ENCODE data around the gene IGF2R.
"Not testable (repeated sequence)": the region's sequence is repeated elsewhere in the genome, so short reads cannot be mapped to it uniquely, and the experiment has no call there.

Gene IGF2R

DNA sequence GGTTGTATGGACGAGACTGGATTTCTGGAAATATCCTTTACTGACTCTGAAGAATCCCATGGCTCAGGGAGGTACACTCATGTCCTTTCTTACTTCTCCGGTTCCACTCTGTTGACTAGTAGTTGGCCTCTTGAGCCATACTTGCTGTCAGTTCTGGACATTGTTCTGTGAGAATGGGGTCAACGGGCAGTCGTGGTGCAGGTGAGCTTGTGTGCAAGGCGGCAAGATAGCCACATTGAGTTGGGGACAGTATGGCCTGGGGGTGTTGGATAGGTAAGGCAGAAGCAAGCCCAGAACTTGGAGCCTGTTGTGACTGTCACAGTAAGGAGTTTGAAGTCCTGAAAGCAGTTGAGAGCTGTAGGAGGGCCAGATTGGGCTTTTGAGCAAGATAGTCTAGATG, 139.2 kb downstream of the IGF2R start:
- DNase-seq (ENCODE audit: low read depth) = no peak
- H3K4me3 ChIP-seq (ENCODE audit: low read depth, low read length) = no peak overlapping the region

DNA sequence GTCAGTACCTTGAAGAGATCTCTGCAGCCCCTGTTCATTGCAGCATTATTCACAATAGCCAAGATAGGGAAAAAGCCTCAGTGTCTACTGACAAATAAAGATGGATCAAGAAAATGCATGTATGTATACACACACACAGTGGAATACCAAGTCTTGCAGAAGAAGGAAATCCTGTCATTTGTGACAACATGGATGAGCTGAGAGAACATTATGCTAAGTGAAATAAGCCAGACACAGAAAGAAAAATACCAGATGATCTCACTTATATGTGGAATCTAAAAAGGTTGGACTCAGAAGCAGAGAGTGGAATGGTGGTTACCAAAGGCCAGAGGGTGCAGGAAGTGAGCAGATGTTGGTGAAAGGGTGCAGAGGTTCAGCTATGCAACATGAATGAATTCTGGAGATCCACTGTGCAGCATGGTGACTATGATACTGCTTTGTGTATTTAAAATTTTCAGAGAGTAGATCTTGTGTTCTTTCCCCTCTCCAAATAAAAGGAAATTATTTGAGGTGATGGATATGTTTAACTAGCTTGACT, 141.8 kb downstream of the IGF2R start:
- peak; percentile 9 for DNase-seq (ENCODE audit: low read depth)
- no peak overlapping the region for H3K4me3 ChIP-seq (ENCODE audit: low read depth, low read length)

DNA sequence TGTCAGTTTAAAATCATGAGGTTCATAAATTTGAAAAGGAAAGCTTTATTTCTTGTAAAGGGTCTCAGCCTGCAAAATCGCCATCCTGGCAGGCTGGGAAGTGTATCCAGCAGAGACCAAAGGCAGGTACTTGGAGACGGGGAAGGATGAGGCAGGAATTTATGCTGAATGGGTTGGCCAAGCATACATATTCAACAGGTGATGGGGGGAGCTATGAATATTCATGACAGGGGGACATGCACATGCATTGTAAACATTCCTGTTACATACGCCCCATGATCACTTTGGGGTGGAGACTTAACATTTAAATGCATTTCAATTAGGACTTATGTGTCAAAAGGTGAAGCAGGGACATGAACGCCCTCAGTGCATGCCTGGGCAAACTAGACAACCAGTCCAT, 142.9 kb downstream of the IGF2R start:
- no peak for DNase-seq (ENCODE audit: low read depth)
- H3K4me3 ChIP-seq (ENCODE audit: low read depth, low read length) = no peak overlapping the region

DNA sequence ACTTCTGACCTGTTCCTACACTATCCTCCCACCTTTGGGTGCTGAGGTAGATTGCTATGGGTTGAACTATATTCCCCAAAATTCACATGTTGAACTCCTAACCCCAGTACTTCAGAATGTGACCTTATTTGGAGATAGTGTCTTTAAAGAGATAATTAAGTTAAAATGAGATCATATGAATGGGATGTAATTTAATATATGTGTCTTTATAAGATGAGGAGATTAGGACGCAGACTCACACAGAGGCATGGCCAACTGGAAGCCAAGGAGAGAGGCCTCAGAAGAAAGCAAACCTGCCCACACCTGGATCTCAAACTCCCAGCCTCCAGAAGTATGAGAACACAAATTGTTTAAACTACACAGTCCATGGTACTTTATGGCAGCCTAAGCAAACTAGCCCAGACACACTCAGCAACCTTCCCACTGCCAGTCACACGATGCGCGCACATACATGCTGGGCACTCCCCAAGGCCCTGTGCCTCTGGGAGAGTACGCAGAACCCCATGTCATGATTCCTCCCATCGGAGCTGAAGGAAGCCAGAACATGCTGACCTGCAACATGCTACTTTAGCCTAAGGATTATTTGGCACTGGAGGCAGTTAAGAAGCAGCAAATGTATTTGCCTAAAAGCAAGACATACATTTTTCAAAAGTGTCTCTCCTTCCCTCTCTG, 143.9 kb downstream of the IGF2R start:
- DNase-seq (ENCODE audit: low read depth) = no peak
- H3K4me3 ChIP-seq (ENCODE audit: low read depth, low read length) = no peak overlapping the region

DNA sequence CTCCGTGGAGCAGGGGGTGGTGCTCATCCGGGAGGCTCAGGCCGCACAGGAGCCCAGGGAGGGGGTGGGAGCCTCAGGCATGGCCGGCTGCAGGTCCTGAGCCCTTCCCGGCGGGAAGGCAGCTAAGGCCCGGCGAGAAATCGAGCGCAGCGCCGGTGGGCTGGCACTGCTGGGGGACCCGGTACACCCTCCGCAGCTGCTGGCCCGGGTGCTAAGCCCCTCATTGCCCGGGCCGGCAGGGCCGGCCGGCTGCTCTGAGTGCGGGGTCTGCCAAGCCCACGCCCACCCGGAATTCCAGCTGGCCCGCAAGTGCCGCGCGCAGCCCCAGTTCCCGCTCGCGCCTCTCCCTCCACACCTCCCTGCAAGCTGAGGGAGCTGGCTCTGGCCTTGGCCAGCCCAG, 145.7 kb downstream of the IGF2R start:
- not testable (repeated sequence) for DNase-seq (ENCODE audit: low read depth); H3K4me3 ChIP-seq (ENCODE audit: low read depth, low read length)

DNA sequence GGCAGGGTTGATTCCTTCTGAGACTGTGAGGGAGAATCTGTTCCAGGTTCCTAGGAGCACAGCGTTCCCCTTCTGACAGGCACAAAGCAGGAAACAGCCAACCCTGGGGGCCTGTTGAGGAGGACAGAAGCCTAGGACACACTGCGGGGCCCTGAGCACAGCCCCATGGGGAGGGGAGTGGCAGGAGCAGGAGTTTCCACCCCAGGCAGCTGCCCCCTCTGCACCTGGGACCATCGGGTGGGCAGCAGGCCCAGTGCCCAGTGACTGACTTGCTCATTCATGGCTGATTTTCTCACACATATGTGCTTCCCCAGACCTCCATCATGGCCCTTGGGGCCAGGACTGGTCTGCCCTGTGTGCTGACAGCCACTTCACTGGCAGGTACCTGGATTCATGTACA, 146.5 kb downstream of the IGF2R start:
- H3K4me3 ChIP-seq (ENCODE audit: low read depth, low read length) = no peak overlapping the region
- no peak for DNase-seq (ENCODE audit: low read depth)

DNA sequence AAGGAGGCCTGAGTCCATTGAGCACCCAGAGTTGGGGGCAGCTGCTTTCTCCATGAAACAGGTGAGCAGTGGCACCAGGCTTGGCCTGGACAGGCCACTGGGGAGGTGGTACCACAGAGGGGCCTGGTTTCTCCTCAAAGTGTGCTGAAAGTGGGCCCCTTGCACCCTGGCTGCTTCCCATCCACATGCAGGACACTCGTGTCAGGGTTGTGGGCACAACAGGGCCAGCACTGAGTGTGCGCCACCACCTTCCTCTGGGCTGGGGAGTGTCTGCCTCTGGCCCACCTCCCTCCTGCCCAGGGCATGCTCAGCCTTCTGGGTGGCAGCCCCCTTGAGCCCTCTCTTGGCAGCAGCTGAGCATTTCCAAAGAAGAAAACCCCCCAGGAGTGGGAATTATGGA, 147.5 kb downstream of the IGF2R start:
- DNase-seq (ENCODE audit: low read depth) = no peak
- no peak overlapping the region for H3K4me3 ChIP-seq (ENCODE audit: low read depth, low read length)

DNA sequence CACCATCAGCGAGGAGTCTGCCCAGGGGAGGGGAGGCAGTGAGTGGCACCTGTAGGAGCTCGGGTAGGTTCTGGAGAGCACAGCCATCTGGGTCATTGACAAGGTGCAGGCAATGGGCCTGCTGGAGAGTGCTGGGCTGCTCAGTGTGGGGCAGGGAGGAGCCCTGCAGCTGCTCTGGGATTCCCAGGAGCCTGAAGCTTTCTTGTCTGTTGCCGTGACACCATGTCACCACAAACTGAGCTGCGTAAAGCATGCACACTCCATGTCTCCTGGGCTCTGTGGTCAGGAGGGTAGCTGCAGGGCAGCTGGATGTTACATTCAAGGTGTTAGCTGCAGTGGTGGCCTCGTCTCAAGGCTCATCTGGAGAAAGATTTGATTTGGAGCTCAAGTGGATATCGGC, 148.3 kb downstream of the IGF2R start:
- DNase-seq (ENCODE audit: low read depth) = no peak
- no peak overlapping the region for H3K4me3 ChIP-seq (ENCODE audit: low read depth, low read length)

DNA sequence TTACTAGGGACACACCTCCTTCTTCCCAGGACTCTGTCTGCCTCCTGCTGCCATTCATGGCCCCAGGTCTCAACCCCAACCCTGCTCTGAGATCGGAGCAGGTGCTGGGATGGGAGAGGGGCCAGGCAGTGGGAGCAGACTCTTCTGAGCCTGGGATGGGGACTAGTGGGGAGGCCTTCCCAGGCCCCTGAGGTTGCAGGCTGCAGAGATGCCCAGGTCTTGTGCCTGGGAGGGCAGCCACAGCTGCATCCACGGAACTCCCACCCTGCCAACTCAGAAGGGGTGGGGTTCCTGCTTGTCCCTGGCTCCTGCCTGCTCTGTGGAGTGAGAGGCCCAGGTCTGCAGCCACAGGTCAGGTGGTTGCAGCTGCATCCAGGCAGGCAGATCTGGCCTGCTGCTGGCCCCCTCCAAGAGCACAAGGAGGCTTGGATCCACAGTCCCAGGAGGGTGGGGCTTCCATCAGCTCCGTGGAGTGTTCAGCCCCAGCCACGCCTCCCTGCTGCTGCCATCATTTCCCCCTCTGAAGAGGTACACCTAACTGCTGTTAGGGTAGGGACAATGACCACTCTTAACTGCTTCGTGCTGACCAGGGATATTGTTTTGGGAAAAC, 149.8 kb downstream of the IGF2R start:
- H3K4me3 ChIP-seq (ENCODE audit: low read depth, low read length) = no peak overlapping the region
- DNase-seq (ENCODE audit: low read depth) = no peak

DNA sequence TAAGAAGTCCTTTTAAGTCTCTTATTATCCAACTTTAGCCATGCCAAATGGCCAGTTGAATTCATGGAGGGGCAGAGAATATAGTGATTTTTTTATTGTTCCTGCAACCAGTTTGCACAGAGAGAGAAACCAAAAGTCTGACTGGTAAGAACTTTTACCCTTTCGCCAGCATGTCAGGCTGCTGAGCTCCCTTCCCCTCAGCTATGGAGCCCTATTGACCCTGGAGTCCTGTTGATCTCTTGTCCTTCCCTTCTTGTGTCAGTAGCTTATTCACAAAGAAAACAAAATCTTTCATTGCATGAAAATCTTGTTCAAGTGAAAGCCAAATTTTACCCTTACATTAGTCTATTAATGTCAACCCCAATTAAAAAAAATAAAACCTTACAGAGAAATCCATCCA, 151.2 kb downstream of the IGF2R start:
- no peak overlapping the region for H3K4me3 ChIP-seq (ENCODE audit: low read depth, low read length)
- no peak for DNase-seq (ENCODE audit: low read depth)

DNA sequence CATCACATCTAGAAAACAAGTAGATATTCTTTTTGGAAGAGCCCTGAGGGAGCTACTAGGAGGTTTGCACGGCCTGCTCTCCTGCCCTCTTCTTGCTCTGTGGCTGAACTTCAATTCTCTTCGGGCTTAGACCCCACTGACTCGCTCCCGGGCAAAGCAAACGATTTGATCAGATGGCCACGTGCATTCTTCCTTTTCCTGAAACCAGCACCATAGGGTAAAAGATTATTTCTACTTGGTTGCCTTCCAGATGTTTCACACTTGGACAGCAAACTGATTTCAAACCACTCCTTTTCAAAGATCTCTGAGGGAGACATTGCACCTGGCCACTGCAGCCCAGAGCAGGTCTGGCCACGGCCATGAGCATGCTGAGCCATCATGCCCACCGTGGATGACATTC, 152.7 kb downstream of the IGF2R start, which contains the start of gene SLC22A1:
Gene SLC22A1, plus strand, starts transcription at position 258 of the 400 bp plus-strand sequence. Its CDS starts 121 bp downstream, at position 379.
- no peak within 1 kb of the TSS for H3K4me3 ChIP-seq (ENCODE audit: low read depth, low read length)
- DNase-seq (ENCODE audit: low read depth) = no peak

DNA sequence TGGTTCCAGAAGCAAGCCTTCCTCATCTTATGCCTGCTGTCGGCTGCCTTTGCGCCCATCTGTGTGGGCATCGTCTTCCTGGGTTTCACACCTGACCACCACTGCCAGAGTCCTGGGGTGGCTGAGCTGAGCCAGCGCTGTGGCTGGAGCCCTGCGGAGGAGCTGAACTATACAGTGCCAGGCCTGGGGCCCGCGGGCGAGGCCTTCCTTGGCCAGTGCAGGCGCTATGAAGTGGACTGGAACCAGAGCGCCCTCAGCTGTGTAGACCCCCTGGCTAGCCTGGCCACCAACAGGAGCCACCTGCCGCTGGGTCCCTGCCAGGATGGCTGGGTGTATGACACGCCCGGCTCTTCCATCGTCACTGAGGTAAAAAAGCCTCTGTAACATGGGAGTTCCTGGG, 153.1 kb downstream of the IGF2R start:
- no peak for DNase-seq (ENCODE audit: low read depth)
- no peak overlapping the region for H3K4me3 ChIP-seq (ENCODE audit: low read depth, low read length)

DNA sequence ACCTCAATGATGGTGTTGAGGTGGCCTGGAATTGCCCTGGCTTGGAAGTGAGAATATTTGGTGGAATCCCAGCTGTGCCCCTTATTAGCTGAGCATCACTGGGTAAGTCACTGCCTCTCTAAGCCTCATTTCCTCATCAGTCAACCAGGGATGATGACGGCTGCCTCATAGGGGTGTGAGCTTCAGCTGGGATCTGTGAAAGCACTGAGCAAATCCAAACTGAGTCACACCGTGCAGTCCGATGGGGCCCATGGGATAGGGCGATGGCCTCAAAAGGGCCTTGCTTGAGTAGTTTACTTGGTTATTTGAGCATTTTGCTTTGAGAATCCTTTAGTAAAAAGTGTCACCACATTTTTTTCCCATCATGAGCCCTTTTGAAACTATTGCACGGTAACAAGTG, 153.9 kb downstream of the IGF2R start:
- no peak overlapping the region for H3K4me3 ChIP-seq (ENCODE audit: low read depth, low read length)
- peak; percentile 7 for DNase-seq (ENCODE audit: low read depth)

DNA sequence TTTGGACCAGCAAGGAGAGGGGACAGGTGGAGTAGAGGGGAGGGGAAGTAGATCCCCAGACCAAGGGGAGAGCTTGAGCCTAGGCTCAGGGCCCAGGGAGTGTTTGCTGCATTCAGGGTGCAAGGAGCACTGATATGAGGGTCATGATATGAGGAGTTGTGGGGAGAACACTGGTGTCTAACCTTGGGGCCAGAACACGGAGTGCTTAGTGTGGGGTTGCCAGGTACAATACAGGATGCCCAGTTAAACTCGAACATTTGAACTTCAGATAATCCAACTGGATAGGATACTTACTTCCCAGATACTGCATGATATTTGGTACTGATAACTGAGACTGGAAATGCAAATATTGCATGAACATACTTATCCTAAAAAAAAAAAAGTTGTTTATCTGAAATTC, 155.1 kb downstream of the IGF2R start:
- H3K4me3 ChIP-seq (ENCODE audit: low read depth, low read length) = no peak overlapping the region

DNA sequence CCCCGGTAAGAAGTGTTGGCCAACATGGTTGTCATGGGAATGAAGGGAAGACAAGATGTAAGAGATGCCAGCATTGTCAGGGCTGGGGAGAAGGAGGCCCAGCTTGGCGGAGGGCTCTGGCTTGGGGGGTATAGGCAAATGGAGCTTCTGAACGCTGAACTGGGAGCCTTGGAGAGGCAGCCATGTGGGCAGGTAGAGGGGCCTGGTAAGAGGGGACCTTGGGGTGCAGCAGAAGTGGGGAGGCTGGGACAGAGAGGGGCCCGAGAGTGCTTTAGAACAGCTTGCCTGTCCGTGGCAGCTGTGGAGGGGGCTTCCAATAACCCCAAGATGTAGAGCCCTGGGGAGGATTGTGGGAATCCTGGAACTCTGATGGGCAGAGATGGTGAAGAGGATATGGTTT, 155.7 kb downstream of the IGF2R start:
- no peak for DNase-seq (ENCODE audit: low read depth)
- no peak overlapping the region for H3K4me3 ChIP-seq (ENCODE audit: low read depth, low read length)

More for the DNA sequence above, 155.1 kb downstream of the IGF2R start:
- DNase-seq (ENCODE audit: low read depth) = no peak

DNA sequence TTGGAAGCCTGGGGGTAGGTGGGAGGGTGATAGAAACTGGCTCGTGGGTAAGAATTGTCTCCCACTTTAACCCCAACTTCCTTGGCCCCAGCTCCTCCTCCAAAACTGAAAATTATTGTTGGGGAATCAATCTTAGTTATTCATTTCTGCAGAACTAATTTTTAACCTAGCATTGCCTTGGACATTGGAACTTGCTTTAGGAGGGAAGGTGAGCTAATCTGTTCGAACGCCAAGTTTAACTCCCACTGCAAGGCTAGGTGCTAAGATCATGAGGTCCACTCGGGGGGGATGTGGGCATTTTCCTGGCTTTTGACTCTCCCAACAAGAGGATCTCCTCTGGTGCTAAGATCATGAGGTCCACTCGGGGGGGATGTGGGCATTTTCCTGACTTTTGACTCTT, 156.2 kb downstream of the IGF2R start:
- H3K4me3 ChIP-seq (ENCODE audit: low read depth, low read length); DNase-seq (ENCODE audit: low read depth): not testable (repeated sequence)

DNA sequence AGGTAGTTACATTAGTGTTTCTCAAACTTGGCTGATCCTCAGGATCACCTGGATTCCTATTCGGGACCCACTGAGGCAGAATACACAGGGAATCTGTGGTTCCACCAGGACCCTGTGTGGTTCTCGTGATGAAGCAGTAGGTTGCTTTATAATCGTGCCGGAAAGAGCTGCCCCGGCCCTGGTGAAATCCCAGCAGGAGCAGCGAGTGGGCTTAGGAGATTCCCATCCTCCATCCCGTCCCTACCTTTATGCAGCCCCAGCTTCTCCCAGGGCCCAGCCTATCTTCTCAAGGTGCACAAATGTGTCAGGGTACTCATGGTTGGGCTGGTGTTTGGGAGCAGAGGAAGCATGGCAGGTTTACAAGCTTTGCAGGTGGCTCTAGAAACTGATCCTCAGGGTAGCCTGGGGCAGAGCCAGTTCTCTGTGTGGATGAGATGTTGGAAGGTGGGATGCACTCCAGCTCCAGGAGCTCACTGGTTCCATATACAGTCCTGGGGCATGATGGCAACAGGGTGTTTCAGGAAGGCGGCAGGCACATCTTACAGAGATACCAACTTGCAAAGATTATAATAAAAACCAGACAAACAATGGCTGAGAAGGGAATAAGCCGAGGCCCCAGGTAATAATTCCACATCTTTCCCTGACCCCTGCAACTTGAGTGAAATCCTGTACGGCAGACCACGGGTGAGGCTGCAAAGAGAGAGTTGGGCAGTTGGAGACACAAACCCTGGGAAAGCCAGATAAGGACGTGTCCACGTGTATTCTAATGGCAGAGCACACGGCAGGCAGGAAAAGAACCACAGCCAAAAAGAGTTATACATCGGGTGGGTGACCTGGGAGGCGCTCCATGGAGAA, 158.6 kb downstream of the IGF2R start:
- no peak overlapping the region for H3K4me3 ChIP-seq (ENCODE audit: low read depth, low read length)
- no peak for DNase-seq (ENCODE audit: low read depth)

DNA sequence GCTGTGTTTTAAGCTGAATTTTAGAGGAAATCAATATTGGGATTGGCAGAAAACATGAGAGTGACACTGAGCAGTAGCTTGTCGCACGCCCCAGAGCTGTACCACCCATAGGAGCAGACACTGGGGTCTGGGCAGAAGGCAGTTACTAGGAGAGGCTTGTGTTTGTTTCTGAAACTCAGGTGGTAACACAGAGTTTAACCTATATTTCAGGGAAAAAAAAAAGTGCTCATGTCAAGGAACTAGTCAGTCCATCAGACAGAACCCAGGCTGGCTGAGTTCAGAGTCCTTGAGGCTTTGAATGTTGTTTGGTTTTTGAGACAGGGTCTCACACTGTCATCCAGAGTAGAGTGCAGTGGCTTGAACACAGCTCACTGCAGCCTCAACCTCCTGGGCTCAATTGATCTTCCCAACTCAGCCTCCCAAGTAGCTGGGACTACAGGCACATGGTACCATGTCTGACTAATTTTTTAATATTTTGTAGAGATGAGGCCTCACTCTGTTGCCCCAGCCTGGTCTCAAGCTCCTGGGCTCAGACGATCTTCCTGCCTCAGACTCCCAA, 159.3 kb downstream of the IGF2R start:
- no peak for DNase-seq (ENCODE audit: low read depth)
- H3K4me3 ChIP-seq (ENCODE audit: low read depth, low read length) = no peak overlapping the region

DNA sequence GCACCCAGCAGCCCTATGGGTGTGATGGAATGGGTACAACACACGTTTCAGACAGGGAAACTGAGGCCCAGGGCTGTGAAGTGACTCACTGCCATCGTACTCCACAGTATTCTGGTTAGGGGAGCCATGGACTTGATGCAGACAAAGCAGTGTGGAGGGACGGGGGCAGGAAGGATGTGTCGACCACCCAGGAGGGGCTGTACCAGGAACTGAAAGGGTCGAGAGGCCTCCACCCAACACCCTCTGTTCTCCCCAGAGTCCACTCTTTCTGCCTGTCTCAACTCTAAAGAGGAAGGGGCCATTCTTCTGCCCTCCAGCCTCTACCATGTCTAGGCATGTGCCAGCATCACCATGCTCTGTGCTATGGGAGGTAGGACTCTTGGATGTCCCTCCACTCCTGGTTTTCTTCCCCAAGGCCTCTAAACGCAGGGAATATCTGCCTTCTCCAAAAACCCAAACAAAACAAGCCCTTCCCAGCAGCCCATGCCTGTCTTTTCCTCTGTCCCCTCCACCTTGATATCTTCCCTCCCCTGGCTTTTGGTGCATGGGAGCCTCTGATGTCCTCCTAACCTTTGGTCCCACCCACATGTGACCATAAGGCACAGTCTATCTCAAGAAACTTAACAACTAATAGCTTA, 160.1 kb downstream of the IGF2R start:
- no peak for DNase-seq (ENCODE audit: low read depth)

More for the DNA sequence above, 160.1 kb downstream of the IGF2R start:
- H3K4me3 ChIP-seq (ENCODE audit: low read depth, low read length) = no peak overlapping the region

Data from skeletal muscle cell (primary cell).